SH-SY5Y (cell line): Measurements from ENCODE around the gene CFAP97.

ENCODE experiments used
- GATA2 ChIP-seq: IDR thresholded peaks from 2 replicates; pipeline ENCODE4 v1.6.1; 2011; ENCODE audit warnings: mild to moderate bottlenecking, low read depth, low read length
- GATA3 ChIP-seq: IDR thresholded peaks from 2 replicates; pipeline ENCODE4 v1.6.1; 2011; ENCODE audit warnings: low read depth, mild to moderate bottlenecking, low read length, moderate library complexity

DNA sequence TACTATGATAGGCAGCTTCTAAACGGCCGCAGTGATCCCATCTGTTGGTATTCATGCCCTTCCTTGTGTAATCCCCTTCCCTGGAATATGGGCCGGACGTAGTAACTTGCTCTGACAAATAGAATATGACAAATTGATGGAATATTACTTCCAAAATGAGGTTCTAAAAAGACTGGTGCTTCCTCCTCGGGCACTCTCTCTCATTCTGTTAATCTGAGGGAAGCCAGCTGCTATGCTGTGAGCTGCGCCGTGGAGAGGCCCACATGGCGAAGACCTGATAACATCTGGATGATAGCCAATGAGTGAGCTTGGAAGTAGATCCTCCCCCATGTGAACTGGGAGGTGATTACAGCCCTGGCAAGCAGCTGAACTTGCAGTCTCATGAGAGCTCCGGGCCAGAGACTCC lies 88.0 kb downstream of the CFAP97 start:
- TF ChIP-seq GATA3 (peak; percentile 89), GATA2 (peak; percentile 98)
